CD4-positive, alpha-beta T cell treated with Interleukin-1 beta for 1 hour (primary cell): Measurements from ENCODE around the gene WNK2.
A peak's percentile ranks its signal among the peaks of the same experiment; 100 is the strongest.

Source experiments
- DNase-seq, 2 donors: peaks; one replicate each; pipeline ENCODE4 v3.0.0-alpha.2; 2020 to 2022

The WNK2 gene

DNA sequence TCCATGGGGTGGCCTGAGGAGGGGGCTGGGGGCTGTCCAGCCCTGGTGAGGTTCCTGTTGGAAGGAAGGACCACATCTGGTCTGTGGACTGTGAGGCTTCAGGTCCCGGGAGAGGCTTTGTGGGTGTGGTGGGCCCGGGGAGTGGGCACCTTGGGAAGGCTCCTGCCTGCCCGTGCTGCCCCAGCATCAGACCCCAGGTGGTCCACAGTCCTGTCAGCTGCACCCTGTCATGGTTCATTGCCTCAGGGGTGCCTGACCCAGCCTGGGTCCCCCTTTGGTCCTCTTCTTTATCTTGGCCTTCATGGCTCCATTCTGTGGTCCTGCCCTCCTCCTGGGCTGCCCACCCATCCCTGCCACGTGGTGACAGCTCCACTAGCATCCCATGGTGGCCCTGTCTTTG is 36.7 kb downstream of the WNK2 start:
- no peak for DNase-seq

- no peak for DNase-seq
Measured at GRCh38 chr9:93221044-93221443, 37.1 kb downstream of the WNK2 start.

GRCh38 chr9:93222890-93223259 is 38.9 kb downstream of the WNK2 start:
- no peak for DNase-seq

DNA sequence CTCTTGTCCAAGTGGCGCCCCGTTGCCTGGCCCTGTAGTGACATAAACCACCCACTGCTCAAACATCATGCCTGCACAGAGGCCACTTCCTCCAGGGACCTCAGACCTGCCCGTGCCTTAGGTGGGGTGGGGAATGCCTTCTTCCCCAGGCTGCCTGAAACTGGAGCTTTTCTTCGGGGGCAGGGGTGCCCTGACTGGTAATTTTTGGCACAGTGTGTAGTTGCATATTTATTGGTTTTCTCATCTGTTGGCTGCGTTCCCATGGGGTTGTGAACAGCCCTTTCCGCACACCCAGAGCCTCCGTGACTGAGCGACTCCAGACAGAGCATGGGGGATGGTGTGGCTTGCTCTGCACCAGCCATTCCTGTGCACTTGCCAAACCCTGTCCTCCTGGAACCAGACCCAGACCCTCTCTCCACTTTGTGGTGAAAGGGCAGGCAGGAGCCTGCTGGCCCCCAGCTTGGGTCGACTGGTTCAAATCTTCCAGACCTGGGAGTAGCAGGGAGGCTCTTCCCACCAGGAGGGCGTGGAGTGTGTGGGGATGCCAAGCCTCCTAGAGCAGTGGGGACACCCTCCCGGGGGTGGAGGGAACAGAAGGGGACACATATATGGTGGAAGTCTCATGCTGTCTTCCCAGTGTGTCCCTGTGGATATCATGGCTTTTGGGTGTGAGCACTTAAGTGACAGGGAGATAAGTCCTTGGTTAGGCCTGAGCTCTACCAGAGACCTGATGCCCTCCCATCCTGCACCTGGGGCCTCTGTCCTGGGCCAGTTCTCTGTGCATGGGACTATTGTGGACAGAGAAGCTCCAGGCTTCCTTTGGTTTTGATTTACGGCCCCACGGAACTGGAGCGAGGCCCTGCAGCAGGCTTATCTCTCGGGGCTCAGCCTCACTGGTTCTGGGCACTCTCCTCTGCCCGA is 39.6 kb downstream of the WNK2 start:
- DNase-seq, result no peak

DNA sequence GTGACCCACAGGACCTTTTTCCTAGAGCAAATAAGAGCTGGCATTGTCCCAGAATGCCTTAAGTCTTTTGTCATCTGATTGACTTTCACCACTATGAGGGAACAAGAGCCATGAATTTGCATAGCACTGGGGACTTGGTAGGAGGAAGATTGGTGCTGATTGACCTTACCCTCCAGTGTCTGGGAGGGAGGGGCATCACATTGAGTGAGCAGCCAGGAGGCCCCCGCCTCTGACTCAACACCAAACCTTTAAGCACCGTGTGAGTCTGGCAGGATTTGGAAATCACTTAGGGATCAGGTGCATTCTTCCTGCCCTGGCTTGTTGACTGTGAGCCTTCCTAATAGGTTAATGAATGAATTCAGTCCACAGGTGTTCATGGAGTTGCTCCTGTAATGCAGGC is 40.7 kb downstream of the WNK2 start:
- no peak for DNase-seq

- no peak for DNase-seq
Measured at GRCh38 chr9:93225417-93225816, 41.5 kb downstream of the WNK2 start.

DNA sequence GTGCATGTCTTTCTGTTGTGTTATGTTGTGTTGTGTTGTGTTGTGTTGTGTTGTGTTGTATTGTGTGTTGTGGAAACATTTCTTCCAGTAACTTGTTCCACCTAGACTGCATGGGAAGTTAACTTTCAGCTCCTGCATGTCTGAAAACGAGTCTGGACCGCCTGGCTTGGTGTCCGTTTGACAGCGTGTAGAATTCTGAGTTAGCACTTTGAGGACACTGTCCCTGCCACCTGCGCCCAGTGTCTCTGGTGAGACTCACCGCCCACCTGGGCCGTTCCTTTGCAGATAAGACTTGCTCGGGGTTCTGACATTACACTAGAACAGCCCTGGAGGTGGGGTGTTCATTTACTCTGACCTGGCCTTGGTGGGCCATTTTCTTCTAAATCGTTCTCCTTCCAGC is 42.0 kb downstream of the WNK2 start:
- DNase-seq, result no peak

DNA sequence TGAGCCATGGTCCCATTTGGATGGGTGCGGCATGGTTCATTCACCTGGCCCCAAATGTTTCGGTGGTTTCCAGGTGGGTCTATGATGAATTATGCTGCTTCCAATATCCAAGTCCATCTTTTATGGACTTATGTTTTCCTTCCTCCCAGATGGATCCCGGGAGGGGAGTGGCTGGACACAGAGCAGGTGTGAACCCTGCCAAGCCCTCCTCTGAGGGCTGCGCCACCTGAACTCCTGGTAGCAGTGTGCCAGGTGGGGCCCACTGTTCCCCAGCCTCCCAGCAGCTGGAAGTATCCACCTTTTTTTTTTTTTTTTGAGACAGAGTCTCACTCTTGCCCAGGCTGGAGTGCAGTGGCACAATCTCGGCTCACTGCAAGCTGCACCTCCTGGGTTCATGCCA is 42.9 kb downstream of the WNK2 start:
- no peak for DNase-seq

DNA sequence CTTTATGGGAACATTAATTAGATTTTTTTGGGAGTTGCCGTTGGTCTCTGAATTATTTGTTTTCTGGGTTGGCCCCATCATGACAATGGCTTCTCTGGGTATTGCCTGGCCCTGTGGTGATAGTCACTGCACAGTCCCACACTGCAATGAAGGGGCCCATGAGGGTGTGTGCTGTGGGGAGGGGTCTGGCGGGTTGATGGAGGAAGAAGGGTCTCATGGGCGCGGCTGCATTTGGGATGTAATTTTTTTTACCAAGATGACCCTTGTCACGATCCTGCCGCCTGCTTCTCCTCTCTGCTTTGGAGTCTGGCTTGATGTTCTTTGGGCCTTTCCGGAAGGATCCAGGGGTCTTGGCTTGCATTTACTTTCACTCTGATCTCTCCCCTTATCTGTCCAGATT is 44.1 kb downstream of the WNK2 start:
- DNase-seq, result no peak

- no peak for DNase-seq
Measured at GRCh38 chr9:93228453-93228852, 44.5 kb downstream of the WNK2 start.

GRCh38 chr9:93229636-93230035 is 45.7 kb downstream of the WNK2 start:
- no peak for DNase-seq

- DNase-seq, result no peak
Measured at GRCh38 chr9:93230185-93230584, 46.2 kb downstream of the WNK2 start.

GRCh38 chr9:93230601-93231000 is 46.7 kb downstream of the WNK2 start:
- DNase-seq, result no peak

DNA sequence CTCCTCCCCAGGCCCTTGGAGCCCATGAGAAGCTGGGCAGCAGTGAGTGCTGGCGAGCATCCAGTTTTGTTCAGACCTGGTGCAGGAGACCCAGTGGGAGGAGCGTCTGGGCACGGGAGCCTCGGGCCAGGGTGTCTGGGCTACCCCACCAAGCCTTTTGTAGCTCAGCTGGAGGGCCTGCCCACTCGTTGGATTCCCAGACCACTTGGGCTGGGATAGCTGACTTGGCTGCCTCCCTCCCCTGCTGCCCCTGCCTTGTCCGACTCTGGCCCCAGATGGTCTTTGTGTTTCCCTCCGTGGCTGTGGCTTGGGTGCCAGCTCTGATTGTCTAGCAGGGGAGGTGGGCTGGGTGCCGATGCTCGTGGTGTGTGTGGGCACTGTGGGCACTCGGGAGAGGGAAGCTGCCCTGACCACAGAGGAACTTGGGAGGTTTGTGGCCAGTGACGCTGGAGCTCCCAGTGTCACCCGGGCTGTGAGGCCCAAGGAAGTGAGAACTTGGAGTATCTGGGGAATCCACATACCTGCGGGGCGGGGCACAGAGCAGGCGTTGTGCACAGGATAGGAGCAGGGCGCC is 47.3 kb downstream of the WNK2 start:
- peak in 1 of 2 donors; percentile 47 for DNase-seq

DNA sequence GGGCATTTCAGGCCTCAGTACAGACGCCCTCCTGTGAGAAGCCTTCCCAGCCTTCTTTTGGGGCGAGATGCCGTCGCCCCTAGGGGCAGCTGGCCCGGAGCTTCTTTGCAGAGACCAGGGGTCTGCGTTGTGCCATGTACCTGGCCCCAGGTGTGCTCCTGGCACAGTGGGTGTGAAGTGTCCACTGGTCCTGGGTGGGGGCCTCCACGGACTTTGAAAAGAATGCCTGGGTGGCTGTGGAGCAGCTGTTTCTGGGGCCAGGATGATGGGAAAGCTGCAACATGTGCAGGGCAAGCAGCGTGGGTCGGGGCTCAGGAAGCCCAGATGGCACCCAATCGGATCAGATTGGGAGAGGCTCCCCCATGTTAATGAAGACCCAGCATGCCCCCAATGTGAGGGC is 47.8 kb downstream of the WNK2 start:
- DNase-seq, result no peak

GRCh38 chr9:93232388-93232960 is 48.5 kb downstream of the WNK2 start:
- no peak for DNase-seq

- DNase-seq, result no peak
Measured at GRCh38 chr9:93233033-93233432, 49.1 kb downstream of the WNK2 start.

DNA sequence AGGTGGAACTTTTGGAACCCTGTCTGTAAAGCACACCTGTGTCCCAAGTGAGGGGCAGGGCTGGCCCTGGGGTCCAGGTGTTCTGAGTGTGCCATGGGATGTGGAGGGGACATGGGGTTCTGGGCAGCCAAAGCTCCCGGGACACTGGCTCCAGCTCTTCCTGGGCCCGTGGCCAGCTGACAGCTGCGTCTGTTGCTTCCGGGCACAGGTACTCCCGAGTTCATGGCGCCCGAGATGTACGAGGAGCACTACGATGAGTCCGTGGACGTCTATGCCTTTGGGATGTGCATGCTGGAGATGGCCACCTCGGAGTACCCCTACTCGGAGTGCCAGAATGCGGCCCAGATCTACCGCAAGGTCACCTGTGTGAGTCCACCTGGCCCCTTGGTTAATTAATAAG is 50.7 kb downstream of the WNK2 start:
- no peak for DNase-seq

- no peak for DNase-seq
Measured at GRCh38 chr9:93235300-93235960, 51.5 kb downstream of the WNK2 start.

GRCh38 chr9:93236541-93237206 is 52.7 kb downstream of the WNK2 start:
- DNase-seq, result peak in 1 of 2 donors; percentile 27

GRCh38 chr9:93237540-93237939 is 53.6 kb downstream of the WNK2 start:
- DNase-seq, result peak; percentile 13 to 24

DNA sequence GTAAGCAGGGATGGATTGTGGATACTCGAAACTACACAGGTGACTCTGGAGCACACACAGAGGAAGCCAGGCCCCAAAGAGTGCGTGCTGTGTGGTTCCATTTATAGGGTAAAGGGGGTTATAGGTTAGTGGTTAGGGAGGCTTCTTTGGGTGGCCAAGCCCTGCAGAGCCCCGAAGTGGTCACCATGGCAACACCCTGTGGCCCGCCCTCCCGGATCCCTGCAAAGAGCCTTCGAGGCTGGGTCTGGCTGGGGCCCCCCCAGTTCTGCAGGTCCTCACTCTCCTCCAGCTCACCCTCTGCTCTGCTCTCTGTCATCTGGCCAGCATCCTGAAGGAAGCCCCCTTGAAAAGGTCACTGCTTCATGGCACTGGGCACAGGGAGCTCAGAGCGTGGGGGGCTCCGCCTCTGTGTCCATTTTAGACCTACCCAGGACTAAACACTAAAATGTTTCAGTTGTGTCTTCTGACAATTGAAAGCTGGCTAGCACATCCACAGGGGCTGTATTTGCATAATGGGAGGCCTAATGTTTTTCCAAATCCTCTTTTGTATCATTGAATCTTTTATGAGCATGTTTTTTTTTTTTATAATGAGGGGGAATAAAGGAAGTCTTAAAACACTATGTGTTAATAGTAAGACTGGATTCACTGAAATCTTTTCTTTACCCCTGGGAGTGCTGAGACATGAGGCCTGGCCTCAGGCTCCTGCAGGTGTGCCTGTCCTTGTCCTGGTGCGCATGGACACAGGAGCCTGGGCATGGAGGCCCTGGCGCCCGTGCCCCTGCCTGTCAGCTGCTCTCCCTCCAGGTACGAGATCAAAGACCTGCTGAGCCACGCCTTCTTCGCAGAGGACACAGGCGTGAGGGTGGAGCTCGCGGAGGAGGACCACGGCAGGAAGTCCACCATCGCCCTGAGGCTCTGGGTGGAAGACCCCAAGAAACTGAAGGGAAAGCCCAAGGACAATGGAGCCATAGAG is 55.3 kb downstream of the WNK2 start:
- no peak for DNase-seq
